ENCODE results near the gene ENSA.
"Not testable (repeated sequence)": the region's sequence is repeated elsewhere in the genome, so short reads cannot be mapped to it uniquely, and the experiment has no call there.

ENSA gene

GRCh38 chr1:150650193-150650592 is 20.8 kb upstream of the ENSA start:
- no peak overlapping the region for H3K4me3 ChIP-seq (ENCODE audit: low read length)
- TF ChIP-seq CTCF (conservative IDR thresholded peaks at IDR 0.05; ENCODE audit: low read depth, low read length) = no peak

GRCh38 chr1:150649441-150650075 is 20.1 kb upstream of the ENSA start:
- no peak for DNase-seq (ENCODE audit: low read depth)
- TF ChIP-seq CTCF (conservative IDR thresholded peaks at IDR 0.05; ENCODE audit: low read depth, low read length) = no peak
- no peak overlapping the region for H3K4me3 ChIP-seq (ENCODE audit: low read length)

More at GRCh38 chr1:150650193-150650592, 20.8 kb upstream of the ENSA start:
- DNase-seq (ENCODE audit: low read depth) = no peak

GRCh38 chr1:150642296-150642695 is 12.9 kb upstream of the ENSA start:
- no peak for TF ChIP-seq CTCF (conservative IDR thresholded peaks at IDR 0.05; ENCODE audit: low read depth, low read length)
- no peak overlapping the region for H3K4me3 ChIP-seq (ENCODE audit: low read length)
- DNase-seq (ENCODE audit: low read depth) = no peak

- H3K4me3 ChIP-seq (ENCODE audit: low read length); DNase-seq (ENCODE audit: low read depth): not testable (repeated sequence)
Observed at GRCh38 chr1:150641126-150641815, 11.9 kb upstream of the ENSA start.

- not testable (repeated sequence) for DNase-seq (ENCODE audit: low read depth); H3K4me3 ChIP-seq (ENCODE audit: low read length)
Observed at GRCh38 chr1:150638430-150638829, 9.0 kb upstream of the ENSA start.

- not testable (repeated sequence) for DNase-seq (ENCODE audit: low read depth); H3K4me3 ChIP-seq (ENCODE audit: low read length)
Observed at GRCh38 chr1:150634839-150635622, 5.6 kb upstream of the ENSA start.

- DNase-seq (ENCODE audit: low read depth) = no peak
- peak overlapping the region; percentile 98 for H3K4me3 ChIP-seq (ENCODE audit: low read length)
- TF ChIP-seq CTCF (conservative IDR thresholded peaks at IDR 0.05; ENCODE audit: low read depth, low read length) = no peak
Observed at GRCh38 chr1:150628766-150629114, 672 bp downstream of the ENSA start.

GRCh38 chr1:150627826-150628410 is 1.5 kb downstream of the ENSA start:
- no peak for TF ChIP-seq CTCF (conservative IDR thresholded peaks at IDR 0.05; ENCODE audit: low read depth, low read length)
- H3K4me3 ChIP-seq (ENCODE audit: low read length) = peak overlapping the region; percentile 98
- no peak for DNase-seq (ENCODE audit: low read depth)
